OCI-LY1 (cell line): ENCODE data around the gene PLEKHB2.
"Not testable (repeated sequence)": the region's sequence is repeated elsewhere in the genome, so short reads cannot be mapped to it uniquely, and the experiment has no call there.

Experiments
- CTCF ChIP-seq: fragments of 200-600 bp; sonication (generic), shearing (Covaris generic); IDR thresholded peaks from 2 replicates; pipeline ENCODE4 v1.5.1; 2017; ENCODE audit warnings: mild to moderate bottlenecking, antibody characterized with exemption, low read length, moderate library complexity, mixed read lengths
- EZH2 ChIP-seq: fragments of 200-600 bp; sonication (generic), shearing (Covaris generic); IDR thresholded peaks from 2 replicates; pipeline ENCODE4 v1.8.0; 2017; ENCODE audit warnings: borderline replicate concordance, mixed run types, mild to moderate bottlenecking, antibody characterized with exemption, low read length, moderate library complexity, mixed read lengths

- TF ChIP-seq CTCF, EZH2: not testable (repeated sequence)
Observed at GRCh38 chr2:131075578-131075977, 29.6 kb upstream of the PLEKHB2 start.
